Dendritic cell treated with granulocyte-macrophage colony-stimulating factor and Interleukin-4, amounts not matched to agents 40 ng/mL and 50 ng/mL, for 4 days (primary cell): ENCODE data around the gene N4BP3.

Experiments used
- H3K27ac Mint-ChIP-seq: one replicate; pipeline ENCODE4 v1.8.0; 2022; ENCODE audit warnings: mild to moderate bottlenecking, mixed read lengths
- H3K27me3 Mint-ChIP-seq: one replicate; pipeline ENCODE4 v1.8.0; 2022; ENCODE audit warnings: mild to moderate bottlenecking, mixed read lengths
- H3K36me3 Mint-ChIP-seq: one replicate; pipeline ENCODE4 v1.8.0; 2022; ENCODE audit warnings: low read depth, mixed read lengths
- H3K4me1 Mint-ChIP-seq: one replicate; pipeline ENCODE4 v1.8.0; 2022; ENCODE audit warnings: low read depth, mixed read lengths
- H3K4me3 Mint-ChIP-seq: one replicate; pipeline ENCODE4 v1.8.0; 2022; ENCODE audit warnings: mild to moderate bottlenecking, moderate library complexity, mixed read lengths
- H3K9me3 Mint-ChIP-seq: one replicate; pipeline ENCODE4 v1.8.0; 2022; ENCODE audit warnings: mixed read lengths
- intact Hi-C: fragments of 100-400 bp; cut with micrococcal nuclease; formaldehyde crosslinking; loops from one replicate; pipeline ENCODE4 v1.15.0; 2022

N4BP3 gene

DNA sequence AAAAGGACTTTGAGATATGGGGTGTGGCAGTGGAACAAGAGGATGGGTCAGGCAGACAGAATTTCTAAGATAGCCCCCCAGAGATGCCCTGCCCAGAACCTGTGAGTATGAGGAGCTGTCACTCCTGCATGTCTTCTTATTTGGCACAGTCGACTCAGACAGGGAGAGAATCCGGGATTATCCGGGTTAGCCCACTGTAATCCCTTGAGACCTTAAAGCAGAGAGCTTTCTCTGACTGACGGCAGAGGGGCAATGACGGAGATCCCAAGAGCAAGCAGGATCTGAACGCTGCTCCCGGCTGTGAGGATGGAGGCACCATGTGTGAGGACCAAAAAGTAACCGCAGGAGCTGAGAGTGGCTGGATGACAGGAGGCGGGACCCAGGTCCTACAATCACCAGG lies 49.1 kb downstream of the N4BP3 start:
- Mint-ChIP-seq H3K4me3 (no peak overlapping the region), H3K4me1 (peaks cover 17% of the 10 kb centered on the region), H3K27ac (no peak overlapping the region), H3K27me3 (peaks cover 37% of the 10 kb centered on the region), H3K36me3 (no peaks in the 10 kb centered on the region), H3K9me3 (no peaks in the 10 kb centered on the region)
- intact Hi-C loops: no loop called here

GRCh38 chr5:178163772-178164735 lies 50.7 kb downstream of the N4BP3 start:
- Mint-ChIP-seq H3K36me3 (no peaks in the 10 kb centered on the region), H3K9me3 (no peaks in the 10 kb centered on the region), H3K27me3 (peaks cover 37% of the 10 kb centered on the region), H3K27ac (no peak overlapping the region), H3K4me3 (peak overlapping the region; percentile 54), H3K4me1 (peaks cover 17% of the 10 kb centered on the region)
- intact Hi-C loops: loop anchor here (1.0 kb wide), 1 partner anchor 88 kb away; no protein-coding TSS in a partner anchor

- intact Hi-C loops: no loop called here
- H3K4me3 Mint-ChIP-seq: no peak overlapping the region
- peaks cover 38% of the 10 kb centered on the region for H3K27me3 Mint-ChIP-seq
- H3K9me3 Mint-ChIP-seq: no peaks in the 10 kb centered on the region
- H3K27ac Mint-ChIP-seq: no peak overlapping the region
- H3K4me1 Mint-ChIP-seq: peaks cover 12% of the 10 kb centered on the region
- H3K36me3 Mint-ChIP-seq: no peaks in the 10 kb centered on the region
Observed at GRCh38 chr5:178165581-178165980, 52.2 kb downstream of the N4BP3 start.

GRCh38 chr5:178170455-178170854 lies 57.1 kb downstream of the N4BP3 start:
- no peaks in the 10 kb centered on the region for H3K9me3 Mint-ChIP-seq
- no peak overlapping the region for H3K4me3 Mint-ChIP-seq
- intact Hi-C loops: no loop called here
- no peaks in the 10 kb centered on the region for H3K4me1 Mint-ChIP-seq
- peaks cover 8% of the 10 kb centered on the region for H3K27me3 Mint-ChIP-seq
- no peaks in the 10 kb centered on the region for H3K36me3 Mint-ChIP-seq
- no peak overlapping the region for H3K27ac Mint-ChIP-seq

GRCh38 chr5:178174456-178174855 lies 61.1 kb downstream of the N4BP3 start:
- Mint-ChIP-seq H3K4me1 (no peaks in the 10 kb centered on the region), H3K27ac (no peak overlapping the region), H3K9me3 (no peaks in the 10 kb centered on the region), H3K27me3 (peaks cover 4% of the 10 kb centered on the region), H3K4me3 (no peak overlapping the region), H3K36me3 (no peaks in the 10 kb centered on the region)
- intact Hi-C loops: no loop called here
